Measurements from ENCODE around the gene SLC6A20. TPM values are rescaled to one million over a fixed set of nuclear protein-coding genes. Genes with fewer than 3 reads are reported as not detected.
A peak's percentile ranks its signal among the peaks of the same experiment; 100 is the strongest.

Gene SLC6A20
- total RNA-seq, 2 donors from 2014 or later, result 0.23 TPM; not detected in 1

DNA sequence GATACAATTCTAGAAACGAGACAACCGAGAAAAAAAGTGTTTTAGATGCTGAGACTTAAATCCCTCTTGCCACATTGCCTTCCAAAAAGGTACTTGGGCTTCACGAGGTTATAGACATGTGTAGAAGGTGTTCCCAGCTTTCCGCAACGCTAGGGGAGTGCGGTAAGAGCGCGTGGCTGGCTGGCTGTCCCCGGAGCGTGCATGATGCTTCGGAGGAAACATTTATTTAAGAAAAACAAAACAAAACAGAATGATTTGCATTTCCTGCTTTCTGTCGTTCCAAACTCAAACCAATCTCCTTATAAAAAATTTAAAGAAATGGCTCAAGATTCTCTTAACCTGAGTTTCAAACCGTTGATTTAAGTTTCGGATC, 841 bp downstream of the SLC6A20 start:
- Mint-ChIP-seq H3K4me3 (peak overlapping the region; percentile 87), H3K4me1 (peaks cover 19% of the 10 kb centered on the region), H3K27ac (peak overlapping the region; percentile 51), H3K36me3 (ENCODE audit: low read depth) (peaks cover 3% of the 10 kb centered on the region), H3K27me3 (peaks cover 62% of the 10 kb centered on the region)
- no peaks in the 10 kb centered on the region for H3K9me3 ChIP-seq (ENCODE audit: control insufficient read depth, low read length, poor library complexity, severe bottlenecking)
- ATAC-seq, result no peak
- DNase-seq, result no peak

DNA sequence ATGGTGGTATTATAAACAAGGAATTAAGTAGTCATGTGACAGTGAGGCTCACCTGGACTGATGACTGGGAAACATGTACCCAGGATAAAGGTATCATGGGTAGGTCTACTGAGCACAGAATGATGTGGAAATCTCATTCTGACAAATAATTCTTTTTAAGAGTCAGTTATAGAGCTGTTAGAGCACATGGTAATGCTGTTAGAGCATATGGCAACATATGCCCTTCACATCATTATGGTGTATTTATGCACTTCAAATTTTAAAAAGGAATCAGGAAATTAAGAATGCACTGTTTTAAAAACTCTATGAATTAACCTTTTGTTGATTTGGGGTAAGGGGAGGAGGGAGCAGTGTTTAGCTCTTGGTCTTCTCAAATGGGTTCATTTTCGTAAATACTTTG, 1.7 kb downstream of the SLC6A20 start:
- H3K27ac Mint-ChIP-seq, result no peak overlapping the region
- H3K4me1 Mint-ChIP-seq, result peaks cover 19% of the 10 kb centered on the region
- no peak for ATAC-seq
- no peak for DNase-seq
- H3K36me3 Mint-ChIP-seq (ENCODE audit: low read depth), result peaks cover 4% of the 10 kb centered on the region
- H3K9me3 ChIP-seq (ENCODE audit: control insufficient read depth, low read length, poor library complexity, severe bottlenecking), result peaks cover 1% of the 10 kb centered on the region
- no peak overlapping the region for H3K4me3 Mint-ChIP-seq
- H3K27me3 Mint-ChIP-seq, result peaks cover 62% of the 10 kb centered on the region

DNA sequence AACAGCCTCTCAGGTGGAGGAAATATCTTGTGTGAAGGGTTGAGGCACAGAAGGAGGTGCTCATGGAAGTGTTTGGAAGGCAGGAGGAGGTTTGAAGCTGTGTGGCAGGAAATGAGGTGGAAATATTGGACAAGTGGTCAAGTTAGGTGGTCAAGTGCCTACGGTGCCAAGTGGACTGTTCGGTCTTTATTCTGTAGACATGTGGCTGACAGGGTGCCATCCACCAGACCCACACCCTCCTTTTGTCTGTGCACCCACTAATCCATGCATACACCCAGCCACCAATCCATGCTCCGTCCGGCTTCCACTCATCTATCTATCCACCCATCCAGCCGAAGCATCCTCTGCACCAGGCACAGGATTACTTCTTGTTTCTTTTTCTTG, 2.2 kb downstream of the SLC6A20 start:
- no peak for ATAC-seq
- no peak overlapping the region for H3K27ac Mint-ChIP-seq
- peaks cover 4% of the 10 kb centered on the region for H3K36me3 Mint-ChIP-seq (ENCODE audit: low read depth)
- H3K4me3 Mint-ChIP-seq, result no peak overlapping the region
- H3K27me3 Mint-ChIP-seq, result peaks cover 57% of the 10 kb centered on the region
- no peak for DNase-seq
- H3K9me3 ChIP-seq (ENCODE audit: control insufficient read depth, low read length, poor library complexity, severe bottlenecking), result peaks cover 3% of the 10 kb centered on the region
- H3K4me1 Mint-ChIP-seq, result peaks cover 18% of the 10 kb centered on the region

GRCh38 chr3:45793482-45794176, 2.7 kb downstream of the SLC6A20 start:
- Mint-ChIP-seq H3K27ac (no peak overlapping the region), H3K4me3 (no peak overlapping the region), H3K36me3 (ENCODE audit: low read depth) (peaks cover 4% of the 10 kb centered on the region), H3K27me3 (peaks cover 51% of the 10 kb centered on the region), H3K4me1 (peaks cover 18% of the 10 kb centered on the region)
- DNase-seq, result no peak
- H3K9me3 ChIP-seq (ENCODE audit: control insufficient read depth, low read length, poor library complexity, severe bottlenecking), result peaks cover 3% of the 10 kb centered on the region
- no peak for ATAC-seq

- ATAC-seq, result no peak
- no peak overlapping the region for H3K4me3 Mint-ChIP-seq
- DNase-seq, result no peak
- peaks cover 41% of the 10 kb centered on the region for H3K27me3 Mint-ChIP-seq
- peaks cover 4% of the 10 kb centered on the region for H3K36me3 Mint-ChIP-seq (ENCODE audit: low read depth)
- no peak overlapping the region for H3K27ac Mint-ChIP-seq
- H3K4me1 Mint-ChIP-seq, result peaks cover 17% of the 10 kb centered on the region
- peaks cover 3% of the 10 kb centered on the region for H3K9me3 ChIP-seq (ENCODE audit: control insufficient read depth, low read length, poor library complexity, severe bottlenecking)
Measured at GRCh38 chr3:45792516-45793172, 3.7 kb downstream of the SLC6A20 start.

- Mint-ChIP-seq H3K27me3 (peaks cover 35% of the 10 kb centered on the region), H3K36me3 (ENCODE audit: low read depth) (peaks cover 7% of the 10 kb centered on the region), H3K4me3 (no peak overlapping the region), H3K4me1 (peaks cover 16% of the 10 kb centered on the region), H3K27ac (no peak overlapping the region)
- DNase-seq, result no peak
- no peak for ATAC-seq
- peaks cover 3% of the 10 kb centered on the region for H3K9me3 ChIP-seq (ENCODE audit: control insufficient read depth, low read length, poor library complexity, severe bottlenecking)
Measured at GRCh38 chr3:45792036-45792435, 4.3 kb downstream of the SLC6A20 start.

DNA sequence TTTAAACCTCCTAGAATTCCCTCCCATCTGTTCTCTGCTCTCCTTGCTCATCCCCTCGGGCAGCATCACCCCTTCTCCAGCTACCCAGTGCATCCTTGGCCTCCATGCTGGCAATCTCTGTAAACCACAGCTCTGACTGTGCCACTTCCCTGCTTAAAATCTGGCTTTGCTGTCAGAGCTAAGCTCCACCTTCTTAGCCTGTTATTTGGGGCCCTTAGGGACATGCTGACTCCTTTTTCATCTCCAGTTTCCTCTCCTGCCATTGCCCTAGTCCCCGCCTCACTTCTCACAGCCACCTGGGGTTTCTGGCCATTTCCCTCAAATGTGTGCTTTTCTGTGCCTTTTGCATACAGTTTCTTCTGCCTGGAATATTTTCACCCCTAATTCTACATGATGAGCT, 5.7 kb downstream of the SLC6A20 start:
- no peak overlapping the region for H3K4me3 Mint-ChIP-seq
- ATAC-seq, result no peak
- DNase-seq, result no peak
- peaks cover 3% of the 10 kb centered on the region for H3K9me3 ChIP-seq (ENCODE audit: control insufficient read depth, low read length, poor library complexity, severe bottlenecking)
- H3K36me3 Mint-ChIP-seq (ENCODE audit: low read depth), result peaks cover 8% of the 10 kb centered on the region
- peaks cover 25% of the 10 kb centered on the region for H3K27me3 Mint-ChIP-seq
- no peak overlapping the region for H3K27ac Mint-ChIP-seq
- peaks cover 14% of the 10 kb centered on the region for H3K4me1 Mint-ChIP-seq

DNA sequence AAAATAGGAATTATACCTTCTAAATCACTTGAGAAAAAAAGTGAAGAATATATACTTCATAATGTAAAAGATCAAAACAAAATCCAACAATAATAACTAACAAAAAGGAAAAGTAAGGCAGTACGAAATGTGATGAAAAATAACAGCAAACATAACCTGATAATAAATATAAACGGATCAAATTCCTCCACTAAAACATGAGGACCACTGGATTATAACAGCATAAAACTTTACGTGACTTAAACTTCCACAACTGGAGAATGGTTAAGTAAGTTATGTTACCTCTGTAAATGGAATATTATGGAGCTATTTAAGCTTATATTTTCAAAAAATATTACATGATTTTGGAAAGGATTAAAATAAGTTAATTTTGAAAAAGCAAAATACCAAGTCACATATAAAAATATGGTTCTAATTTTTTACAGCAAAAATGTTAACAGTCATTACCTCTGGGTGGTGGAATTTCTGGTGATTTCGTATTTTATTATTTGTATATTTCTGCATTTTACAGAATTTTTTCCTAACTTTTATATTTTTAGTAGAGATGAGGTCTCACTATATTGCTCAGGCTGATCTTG, 7.0 kb downstream of the SLC6A20 start:
- Mint-ChIP-seq H3K27me3 (peaks cover 12% of the 10 kb centered on the region), H3K36me3 (ENCODE audit: low read depth) (peaks cover 6% of the 10 kb centered on the region), H3K4me3 (no peak overlapping the region), H3K4me1 (peaks cover 7% of the 10 kb centered on the region), H3K27ac (no peak overlapping the region)
- ATAC-seq (no peak), DNase-seq (no peak)
- H3K9me3 ChIP-seq (ENCODE audit: control insufficient read depth, low read length, poor library complexity, severe bottlenecking), result peaks cover 3% of the 10 kb centered on the region

DNA sequence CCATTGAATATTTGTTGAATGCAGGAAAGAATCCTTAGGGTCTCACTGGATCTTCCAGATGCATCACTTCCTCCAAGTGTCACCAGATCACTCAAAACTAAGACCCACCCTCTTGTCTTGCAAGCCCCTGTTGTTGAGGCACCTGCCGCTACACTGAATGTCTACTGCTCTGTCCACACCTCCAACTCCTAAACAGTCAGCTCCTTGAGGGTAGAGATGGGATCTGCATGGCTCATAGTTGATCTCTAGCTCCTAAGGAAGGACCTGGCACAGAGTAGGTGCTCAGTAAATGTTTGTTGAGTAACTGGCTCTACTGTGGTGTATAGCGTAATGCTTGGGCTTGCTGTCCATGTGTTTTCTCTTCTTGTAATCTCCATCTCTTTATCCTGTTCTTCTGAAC, 8.8 kb downstream of the SLC6A20 start:
- Mint-ChIP-seq H3K4me3 (no peak overlapping the region), H3K36me3 (ENCODE audit: low read depth) (peaks cover 6% of the 10 kb centered on the region), H3K4me1 (peaks cover 4% of the 10 kb centered on the region), H3K27me3 (no peaks in the 10 kb centered on the region), H3K27ac (no peak overlapping the region)
- peaks cover 3% of the 10 kb centered on the region for H3K9me3 ChIP-seq (ENCODE audit: control insufficient read depth, low read length, poor library complexity, severe bottlenecking)
- DNase-seq (no peak), ATAC-seq (no peak)

DNA sequence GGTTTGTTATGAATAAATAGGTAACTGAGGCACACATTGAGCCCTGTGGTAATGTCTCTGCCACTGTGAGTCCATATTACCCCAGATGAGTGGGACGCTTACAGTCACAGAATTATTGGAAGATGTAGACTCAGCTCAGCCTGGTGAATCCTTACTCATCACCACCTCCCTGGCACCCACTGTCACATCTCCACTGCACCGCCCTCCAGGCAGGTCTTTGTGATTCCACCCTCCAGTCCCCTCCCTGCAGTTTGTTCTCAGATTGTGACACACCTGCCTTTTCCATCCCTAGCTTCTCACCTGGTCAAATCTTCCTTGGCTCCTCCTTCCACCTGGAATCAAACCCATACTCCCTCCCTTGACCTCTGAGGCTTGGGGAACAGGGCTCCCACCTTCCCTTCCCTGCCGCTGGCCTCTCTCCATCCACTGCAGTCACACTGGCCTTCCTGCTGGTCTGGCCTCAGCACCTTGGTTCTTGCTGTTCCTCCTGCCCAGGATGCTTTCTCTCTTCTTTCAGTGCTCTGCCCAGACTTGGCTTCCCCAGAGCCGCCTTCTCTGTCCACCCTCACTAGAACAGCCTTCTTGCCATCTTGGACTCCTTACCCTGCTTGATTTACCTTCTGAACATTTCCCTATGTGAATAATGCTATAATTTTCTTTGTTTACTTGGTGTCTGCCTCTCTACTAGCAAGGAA, 9.4 kb downstream of the SLC6A20 start:
- no peak overlapping the region for H3K27ac Mint-ChIP-seq
- peaks cover 3% of the 10 kb centered on the region for H3K9me3 ChIP-seq (ENCODE audit: control insufficient read depth, low read length, poor library complexity, severe bottlenecking)
- peaks cover 6% of the 10 kb centered on the region for H3K36me3 Mint-ChIP-seq (ENCODE audit: low read depth)
- no peaks in the 10 kb centered on the region for H3K27me3 Mint-ChIP-seq
- DNase-seq (no peak), ATAC-seq (no peak)
- H3K4me1 Mint-ChIP-seq, result peaks cover 4% of the 10 kb centered on the region
- no peak overlapping the region for H3K4me3 Mint-ChIP-seq

DNA sequence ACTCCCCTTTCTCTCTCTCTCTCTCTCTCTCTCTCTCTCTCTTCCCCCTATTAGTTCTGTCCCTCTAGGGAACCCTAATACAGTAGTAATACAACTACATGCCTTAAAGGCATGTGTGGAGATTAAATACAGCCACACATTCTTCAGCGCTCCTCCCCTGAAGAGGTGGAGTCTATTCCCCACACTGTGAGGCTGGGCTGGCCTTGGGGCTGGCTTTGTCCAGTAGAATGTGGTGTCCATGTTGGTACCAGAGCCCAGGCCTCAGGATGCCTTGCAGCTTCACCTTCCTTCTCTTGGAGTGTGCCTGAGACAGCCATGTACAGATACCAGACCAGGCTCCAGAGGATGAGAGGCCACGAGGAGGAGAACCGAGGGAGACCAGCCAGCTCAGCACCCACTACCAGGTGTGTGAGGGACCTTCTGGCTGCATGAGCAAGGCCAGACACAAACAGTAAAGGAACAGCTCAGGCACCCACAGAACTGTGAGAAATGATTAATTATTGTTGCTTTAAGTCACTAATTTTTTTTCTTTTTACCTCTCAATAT, 10.7 kb downstream of the SLC6A20 start:
- H3K36me3 Mint-ChIP-seq (ENCODE audit: low read depth), result peaks cover 6% of the 10 kb centered on the region
- H3K4me1 Mint-ChIP-seq, result no peaks in the 10 kb centered on the region
- DNase-seq (no peak), ATAC-seq (no peak)
- peaks cover 3% of the 10 kb centered on the region for H3K9me3 ChIP-seq (ENCODE audit: control insufficient read depth, low read length, poor library complexity, severe bottlenecking)
- no peak overlapping the region for H3K4me3 Mint-ChIP-seq
- no peaks in the 10 kb centered on the region for H3K27me3 Mint-ChIP-seq
- H3K27ac Mint-ChIP-seq, result no peak overlapping the region

GRCh38 chr3:45783667-45784066, 12.7 kb downstream of the SLC6A20 start:
- Mint-ChIP-seq H3K4me1 (peaks cover under 1% of the 10 kb centered on the region), H3K27ac (no peak overlapping the region), H3K4me3 (no peak overlapping the region), H3K36me3 (ENCODE audit: low read depth) (peaks cover 4% of the 10 kb centered on the region), H3K27me3 (peaks cover under 1% of the 10 kb centered on the region)
- ATAC-seq (no peak), DNase-seq (no peak)
- no peaks in the 10 kb centered on the region for H3K9me3 ChIP-seq (ENCODE audit: control insufficient read depth, low read length, poor library complexity, severe bottlenecking)

DNA sequence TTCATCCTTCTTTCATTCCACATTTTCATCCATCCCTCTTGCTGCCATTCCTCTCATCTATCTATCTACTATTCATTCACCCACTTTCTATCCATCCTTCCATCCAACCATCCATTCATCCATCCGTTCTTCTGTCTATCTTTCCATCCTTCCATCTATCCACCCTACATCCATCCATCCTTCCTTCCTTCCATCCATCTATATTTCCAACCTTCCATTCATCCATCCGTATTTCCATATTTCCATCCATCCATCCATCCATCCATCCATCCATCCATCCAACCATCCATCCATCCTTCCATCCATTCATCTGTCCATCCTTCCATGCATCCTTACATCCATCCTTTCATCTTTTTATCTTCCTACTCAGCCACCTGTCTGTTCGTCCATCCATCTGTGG, 14.0 kb downstream of the SLC6A20 start:
- DNase-seq, result no peak
- no peak overlapping the region for H3K27ac Mint-ChIP-seq
- peaks cover 3% of the 10 kb centered on the region for H3K4me1 Mint-ChIP-seq
- ATAC-seq, result no peak
- peaks cover 9% of the 10 kb centered on the region for H3K27me3 Mint-ChIP-seq
- H3K4me3 Mint-ChIP-seq, result no peak overlapping the region
- peaks cover 4% of the 10 kb centered on the region for H3K36me3 Mint-ChIP-seq (ENCODE audit: low read depth)
- no peaks in the 10 kb centered on the region for H3K9me3 ChIP-seq (ENCODE audit: control insufficient read depth, low read length, poor library complexity, severe bottlenecking)
